Measurements from ENCODE around the gene SLC16A10. TPM values are rescaled to one million over a fixed set of nuclear protein-coding genes. Genes with fewer than 3 reads are reported as not detected.
"Not testable (repeated sequence)": the region's sequence is repeated elsewhere in the genome, so short reads cannot be mapped to it uniquely, and the experiment has no call there.

The SLC16A10 gene
- total and polyA plus RNA-seq, 2 of the 4 experiments (the other 2 are of a cell fraction), result not detected

DNA sequence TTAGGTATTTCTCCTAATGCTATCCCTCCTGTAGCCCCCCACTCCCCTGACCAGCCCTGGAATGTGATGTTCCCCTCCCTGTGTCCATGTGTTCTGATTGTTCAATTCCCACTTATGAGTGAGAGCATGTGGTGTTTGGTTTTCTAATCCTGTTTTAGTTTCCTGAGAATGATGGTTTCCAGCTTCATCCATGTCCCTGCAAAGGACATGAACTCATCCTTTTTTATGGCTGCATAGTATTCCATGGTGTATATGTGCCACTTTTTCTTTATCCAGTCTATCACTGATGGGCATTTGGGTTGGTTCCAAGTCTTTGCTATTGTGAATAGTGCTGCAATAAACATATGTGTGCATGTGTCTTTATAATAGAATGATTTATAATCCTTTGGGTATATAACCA is 103.8 kb downstream of the SLC16A10 start:
- H3K9ac ChIP-seq (ENCODE audit: low read depth, low read length); intact Hi-C loops (cut with micrococcal nuclease); H3K9me1 ChIP-seq (ENCODE audit: insufficient read depth, low read length); H3K9me3 ChIP-seq (ENCODE audit: control insufficient read depth, insufficient read depth, low read length); H3K4me1 ChIP-seq (ENCODE audit: control insufficient read depth, insufficient read depth, low read length); H3K18ac ChIP-seq (ENCODE audit: low read depth, low read length); in situ Hi-C loops (cut with MboI; ENCODE audit: low sequenced_read_pairs); BruUV-seq (replicated peaks); H4K8ac ChIP-seq (ENCODE audit: low read depth in 2 of 2, low read length in 2 of 2); H3K14ac ChIP-seq (replicated peaks; ENCODE audit: low read depth, low read length); H2BK15ac ChIP-seq (ENCODE audit: low read depth, low read length); H3K4ac ChIP-seq (ENCODE audit: low read depth, low read length); H2AK9ac ChIP-seq (replicated peaks; ENCODE audit: low read depth, low read length, poor library complexity); dilution Hi-C loops (cut with HindIII; ENCODE audit: low sequenced_read_pairs, unreplicated experiment); H3K4me2 ChIP-seq (ENCODE audit: low read depth, low read length); CTCF ChIA-PET; H3K36me3 ChIP-seq (ENCODE audit: control insufficient read depth, insufficient read depth, low read length); H3K27ac ChIP-seq (ENCODE audit: insufficient read depth, low read length); H3K27me3 ChIP-seq (ENCODE audit: control insufficient read depth, insufficient read depth, low read length); H2BK5ac ChIP-seq (ENCODE audit: low read depth, low read length, poor library complexity, severe bottlenecking); H3K56ac ChIP-seq (ENCODE audit: extremely low read depth, insufficient read depth, low read length); H4K5ac ChIP-seq (ENCODE audit: low read depth, low read length); H4K20me1 ChIP-seq (ENCODE audit: insufficient read depth, low read length); DNase-seq; H2BK20ac ChIP-seq (ENCODE audit: low read depth, low read length); H3K23ac ChIP-seq (ENCODE audit: low read depth, low read length); H2AK5ac ChIP-seq (ENCODE audit: low read depth, low read length); H2AFZ ChIP-seq (replicated peaks; ENCODE audit: low read length, poor library complexity); H3K4me3 ChIP-seq (ENCODE audit: insufficient read depth, low read depth, low read length); H3K79me1 ChIP-seq (ENCODE audit: low read depth in 1 of 2, low read length in 2 of 2); H2BK120ac ChIP-seq (ENCODE audit: low read depth, low read length); ATAC-seq (ENCODE audit: low read depth); H4K91ac ChIP-seq (ENCODE audit: insufficient read depth, low read depth, low read length); POLR2A ChIA-PET (ENCODE audit: unreplicated experiment): not testable (repeated sequence)
